ENCODE measurements around the gene EDARADD. TPM values are rescaled to one million over a fixed set of nuclear protein-coding genes. Genes with fewer than 3 reads are reported as not detected.
A peak's percentile ranks its signal among the peaks of the same experiment; 100 is the strongest.

The EDARADD gene
- total and polyA plus RNA-seq, 2 of the 13 experiments (the other 11 are each of a cell fraction or from before 2014, with no cell fraction given) = 0.03 TPM; not detected in 1

GRCh38 chr1:236514703-236515442 is 120.8 kb downstream of the EDARADD start (continued):
- TF ChIP-seq GATA4 (IDR thresholded peaks at IDR 0.05; ENCODE audit: borderline replicate concordance, low read depth) (peak; percentile 20; the same call in 1 of the 2 replicates), MED1 (CRISPR knock-in tag; IDR thresholded peaks at IDR 0.05) (peak; percentile 93), FOXA1 (IDR thresholded peaks at IDR 0.05) (0 out of 2 replicates have a peak, but pooled peaks have one; percentile 51), FOXA1 (CRISPR knock-in tag; IDR thresholded peaks at IDR 0.05) (peak; percentile 76), ZNF121 (CRISPR knock-in tag; IDR thresholded peaks at IDR 0.05) (peak; percentile 96), REPIN1 (CRISPR knock-in tag; IDR thresholded peaks at IDR 0.05; ENCODE audit: borderline replicate concordance, low read depth) (no peak), ONECUT2 (CRISPR knock-in tag; IDR thresholded peaks at IDR 0.05) (0 out of 2 replicates have a peak, but pooled peaks have one; percentile 6), GATAD2A (CRISPR knock-in tag; IDR thresholded peaks at IDR 0.05) (peak; percentile 82), MXI1 (IDR thresholded peaks at IDR 0.05; ENCODE audit: borderline replicate concordance, low read depth, low read length) (no peak), NFE2L2 (IDR thresholded peaks at IDR 0.05; ENCODE audit: low read length) (no peak), NCOR1 (IDR thresholded peaks at IDR 0.05; ENCODE audit: borderline replicate concordance, low read length) (peak; percentile 34; the same call in 1 of the 2 replicates), MAFK (conservative IDR thresholded peaks at IDR 0.05 in 1 of 2, IDR thresholded peaks at IDR 0.05 in 1 of 2; ENCODE audit: low read length in 2 of 2) (0 out of 4 replicates have a peak, but pooled peaks have one; percentile 21 to 25), FOXA3 (CRISPR knock-in tag; IDR thresholded peaks at IDR 0.05) (peak; percentile 82), ATF2 (CRISPR knock-in tag; IDR thresholded peaks at IDR 0.05) (peak; percentile 47; the same call in 1 of the 2 replicates), TGIF2 (CRISPR knock-in tag; IDR thresholded peaks at IDR 0.05) (no peak), SOX13 (IDR thresholded peaks at IDR 0.05) (no peak), SOX13 (CRISPR knock-in tag; conservative IDR thresholded peaks at IDR 0.05 in 1 of 2, IDR thresholded peaks at IDR 0.05 in 1 of 2) (peak in 1 of 2 experiments; percentile 61; a peak in 1 of 4 replicates), ZNF569 (CRISPR knock-in tag; IDR thresholded peaks at IDR 0.05; ENCODE audit: borderline replicate concordance) (no peak), ARID5B (CRISPR knock-in tag; IDR thresholded peaks at IDR 0.05) (peak; percentile 74), ZNF761 (CRISPR knock-in tag; conservative IDR thresholded peaks at IDR 0.05) (no peak), ZNF782 (CRISPR knock-in tag; IDR thresholded peaks at IDR 0.05; ENCODE audit: borderline replicate concordance) (no peak), ZNF747 (CRISPR knock-in tag; IDR thresholded peaks at IDR 0.05; ENCODE audit: borderline replicate concordance) (no peak; the same call in 1 of the 2 replicates), CREM (IDR thresholded peaks at IDR 0.05) (peak; percentile 63), CREM (CRISPR knock-in tag; IDR thresholded peaks at IDR 0.05) (no peak), CBX5 (CRISPR knock-in tag; IDR thresholded peaks at IDR 0.05; ENCODE audit: borderline replicate concordance) (no peak), ATF3 (CRISPR knock-in tag; IDR thresholded peaks at IDR 0.05) (no peak), ZNF160 (CRISPR knock-in tag; IDR thresholded peaks at IDR 0.05) (no peak)

All from HepG2 (cell line).